ENCODE results near the gene STK32B.
"Not testable (repeated sequence)": the region's sequence is repeated elsewhere in the genome, so short reads cannot be mapped to it uniquely, and the experiment has no call there.

The STK32B gene

GRCh38 chr4:5157791-5158770 is 106.8 kb downstream of the STK32B start:
- DNase-seq, result no peak

- no peak for DNase-seq
Observed at GRCh38 chr4:5158825-5159224, 107.5 kb downstream of the STK32B start.

- DNase-seq, result no peak
Observed at GRCh38 chr4:5160668-5161067, 109.4 kb downstream of the STK32B start.

GRCh38 chr4:5162909-5163508 is 111.7 kb downstream of the STK32B start:
- no peak for DNase-seq

- DNase-seq, result no peak
Observed at GRCh38 chr4:5164221-5164912, 113.1 kb downstream of the STK32B start.

GRCh38 chr4:5165420-5166369 is 114.4 kb downstream of the STK32B start:
- DNase-seq, result no peak

GRCh38 chr4:5166377-5166776 is 115.1 kb downstream of the STK32B start:
- no peak for DNase-seq

GRCh38 chr4:5168891-5169290 is 117.6 kb downstream of the STK32B start:
- DNase-seq, result no peak

- DNase-seq, result not testable (repeated sequence)
Observed at GRCh38 chr4:5175836-5176235, 124.6 kb downstream of the STK32B start.

- DNase-seq, result no peak
Observed at GRCh38 chr4:5184606-5185005, 133.3 kb downstream of the STK32B start.

- DNase-seq, result no peak
Observed at GRCh38 chr4:5185551-5185950, 134.3 kb downstream of the STK32B start.

- no peak for DNase-seq
Observed at GRCh38 chr4:5186271-5187064, 135.2 kb downstream of the STK32B start.

GRCh38 chr4:5188130-5188529 is 136.8 kb downstream of the STK32B start:
- DNase-seq, result no peak

GRCh38 chr4:5191831-5192230 is 140.6 kb downstream of the STK32B start:
- no peak for DNase-seq

GRCh38 chr4:5192271-5192670 is 141.0 kb downstream of the STK32B start:
- no peak for DNase-seq

GRCh38 chr4:5192678-5193077 is 141.4 kb downstream of the STK32B start:
- no peak for DNase-seq

- no peak for DNase-seq
Observed at GRCh38 chr4:5198656-5199541, 147.6 kb downstream of the STK32B start.

- DNase-seq, result no peak
Observed at GRCh38 chr4:5199912-5200311, 148.6 kb downstream of the STK32B start.

- no peak for DNase-seq
Observed at GRCh38 chr4:5200513-5200912, 149.2 kb downstream of the STK32B start.
